ENCODE measurements around the gene CHML. TPM values are rescaled to one million over a fixed set of nuclear protein-coding genes. Genes with fewer than 3 reads are reported as not detected.

Gene CHML
- total RNA-seq, 6 experiments from 2014 or later: 2.3 to 6.0 (median 3.9) TPM

DNA sequence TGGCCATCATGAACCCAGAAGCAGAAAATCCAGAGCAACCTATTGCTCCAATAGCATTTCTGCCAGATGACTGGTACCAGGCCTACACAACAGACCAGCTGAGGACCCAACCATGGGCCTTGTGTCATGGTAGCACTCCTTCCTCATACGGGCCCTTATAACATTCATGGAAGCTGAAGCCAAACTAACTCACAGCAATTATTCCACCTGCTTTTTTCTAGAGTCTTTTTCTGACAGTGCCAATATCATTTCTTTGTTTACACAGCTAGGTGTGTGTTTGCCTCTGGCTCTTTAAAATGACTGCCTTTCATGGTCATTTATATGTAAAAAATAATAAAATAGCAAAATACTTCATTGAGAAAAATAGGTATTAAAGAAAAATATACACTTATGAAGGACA, 8.0 kb upstream of the CHML start:
- Histone ChIP-seq H3K36me3 (no peaks in the 10 kb centered on the region), H3K4me3 (no peak overlapping the region), H3K9me3 (no peaks in the 10 kb centered on the region), H3K4me1 (no peaks in the 10 kb centered on the region), H3K27ac (no peak overlapping the region), H3K27me3 (no peaks in the 10 kb centered on the region)
- ATAC-seq (no peak), DNase-seq (no peak)
- intact Hi-C loops (cut with DNase I): no loop called here
- WGBS (ENCODE audit: insufficient coverage, low coverage, low lambda C conversion rate, missing lambda C conversion rate): 80% methylated on average over 1 of the region's 1 CpG
- TF ChIP-seq POLR2A (IDR thresholded peaks at IDR 0.05): no peak
- TF ChIP-seq CTCF (IDR thresholded peaks at IDR 0.05): no peak

DNA sequence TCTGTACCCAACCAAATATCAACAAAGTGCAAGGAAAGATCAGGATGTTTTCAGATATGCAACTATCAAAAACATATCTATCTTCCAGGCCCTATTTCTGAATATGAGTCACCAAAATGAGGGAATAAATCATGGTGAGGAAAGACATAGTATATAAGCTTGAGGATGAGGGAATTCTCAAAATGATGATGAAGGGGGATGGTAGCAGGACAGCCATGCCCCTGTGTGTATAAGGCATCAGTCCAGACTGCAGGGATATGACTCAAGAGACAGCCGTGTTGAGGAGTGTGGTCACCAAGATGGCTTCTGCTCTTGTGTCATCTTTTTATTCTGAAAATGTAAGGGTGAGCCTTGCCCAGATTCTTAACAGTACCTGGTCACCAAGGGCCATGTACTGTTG, 7.5 kb upstream of the CHML start:
- Histone ChIP-seq H3K27ac (no peak overlapping the region), H3K36me3 (no peaks in the 10 kb centered on the region), H3K9me3 (no peaks in the 10 kb centered on the region), H3K4me1 (no peaks in the 10 kb centered on the region), H3K27me3 (no peaks in the 10 kb centered on the region), H3K4me3 (no peak overlapping the region)
- DNase-seq (no peak), ATAC-seq (no peak)
- intact Hi-C loops (cut with DNase I): no loop called here
- TF ChIP-seq POLR2A (IDR thresholded peaks at IDR 0.05) (no peak), CTCF (IDR thresholded peaks at IDR 0.05) (no peak)
- WGBS (ENCODE audit: insufficient coverage, low coverage, low lambda C conversion rate, missing lambda C conversion rate): no CpG with 5 or more reads among the region's 1 CpG

DNA sequence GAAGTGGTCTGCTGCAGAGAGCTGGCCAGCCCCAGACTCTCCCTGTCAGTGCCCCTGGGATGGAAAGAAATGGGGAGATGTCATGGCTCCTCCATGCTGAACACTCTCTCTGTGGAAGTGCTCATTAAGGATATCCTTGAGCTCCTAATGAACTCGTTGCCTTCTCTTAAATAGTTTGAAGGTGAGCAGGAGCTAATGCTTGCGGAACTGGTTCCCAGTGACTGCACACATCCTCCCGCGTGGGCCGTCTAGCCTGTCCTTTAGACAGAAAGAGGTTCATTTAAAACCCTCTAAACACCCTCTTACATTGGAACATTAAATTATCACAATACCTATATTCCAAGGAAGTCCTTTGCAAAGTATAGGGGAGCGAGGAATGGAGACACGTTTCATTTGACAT, 6.0 kb upstream of the CHML start:
- 79% methylated on average over 6 of the region's 7 CpGs for WGBS (ENCODE audit: insufficient coverage, low coverage, low lambda C conversion rate, missing lambda C conversion rate)
- DNase-seq (no peak), ATAC-seq (no peak)
- intact Hi-C loops (cut with DNase I): no loop called here
- TF ChIP-seq POLR2A (IDR thresholded peaks at IDR 0.05) (no peak), CTCF (IDR thresholded peaks at IDR 0.05) (no peak)
- Histone ChIP-seq H3K36me3 (no peaks in the 10 kb centered on the region), H3K4me1 (peaks cover 0 to 5% (median 2%) of the 10 kb centered on the region in 4 donors), H3K4me3 (no peak overlapping the region), H3K27ac (no peak overlapping the region), H3K9me3 (no peaks in the 10 kb centered on the region), H3K27me3 (no peaks in the 10 kb centered on the region)

- no peaks in the 10 kb centered on the region for H3K36me3 ChIP-seq
- no peaks in the 10 kb centered on the region for H3K27me3 ChIP-seq
- TF ChIP-seq CTCF (IDR thresholded peaks at IDR 0.05) (no peak), POLR2A (IDR thresholded peaks at IDR 0.05) (no peak)
- DNase-seq: no peak
- 94% methylated on average over 4 of the region's 4 CpGs for WGBS (ENCODE audit: insufficient coverage, low coverage, low lambda C conversion rate, missing lambda C conversion rate)
- H3K4me3 ChIP-seq: no peak overlapping the region
- H3K27ac ChIP-seq: no peak overlapping the region
- peaks cover 0 to 9% (median 4%) of the 10 kb centered on the region in 4 donors for H3K4me1 ChIP-seq
- H3K9me3 ChIP-seq: no peaks in the 10 kb centered on the region
- no peak for ATAC-seq
- intact Hi-C loops (cut with DNase I): no loop called here
Observed at GRCh38 chr1:241645199-241645598, 5.0 kb upstream of the CHML start.

GRCh38 chr1:241644259-241644658, 4.1 kb upstream of the CHML start:
- TF ChIP-seq CTCF (IDR thresholded peaks at IDR 0.05) (no peak), POLR2A (IDR thresholded peaks at IDR 0.05) (no peak)
- Histone ChIP-seq H3K9me3 (no peaks in the 10 kb centered on the region), H3K4me3 (no peak overlapping the region), H3K4me1 (peaks cover 0 to 9% (median 4%) of the 10 kb centered on the region in 4 donors), H3K27me3 (no peaks in the 10 kb centered on the region), H3K27ac (no peak overlapping the region), H3K36me3 (no peaks in the 10 kb centered on the region)
- intact Hi-C loops (cut with DNase I): no loop called here
- no peak for DNase-seq
- ATAC-seq: no peak
- WGBS (ENCODE audit: insufficient coverage, low coverage, low lambda C conversion rate, missing lambda C conversion rate): 94% methylated on average over 2 of the region's 2 CpGs

Measured in right lobe of liver (tissue), 6 donors.